Activated naive CD8-positive, alpha-beta T cell (primary cell): ENCODE measurements around the gene NEK2.
A peak's percentile ranks its signal among the peaks of the same experiment; 100 is the strongest.
"Not testable (repeated sequence)": the region's sequence is repeated elsewhere in the genome, so short reads cannot be mapped to it uniquely, and the experiment has no call there.

Source experiments
- H3K27ac Mint-ChIP-seq: one replicate; pipeline ENCODE4 v1.8.0; 2021; ENCODE audit warnings: mixed read lengths
- H3K27me3 Mint-ChIP-seq: one replicate; pipeline ENCODE4 v1.8.0; 2021; ENCODE audit warnings: mixed read lengths
- H3K36me3 Mint-ChIP-seq: one replicate; pipeline ENCODE4 v1.8.0; 2021; ENCODE audit warnings: mixed read lengths
- H3K4me1 Mint-ChIP-seq: one replicate; pipeline ENCODE4 v1.8.0; 2021; ENCODE audit warnings: low read depth, mixed read lengths
- H3K4me3 Mint-ChIP-seq: one replicate; pipeline ENCODE4 v1.8.0; 2021; ENCODE audit warnings: mild to moderate bottlenecking, mixed read lengths
- H3K9me3 Mint-ChIP-seq: one replicate; pipeline ENCODE4 v1.8.0; 2021; ENCODE audit warnings: low read depth, mixed read lengths

Gene NEK2

GRCh38 chr1:211703812-211704537, 28.6 kb upstream of the NEK2 start:
- Mint-ChIP-seq H3K27ac (no peak overlapping the region), H3K27me3 (no peaks in the 10 kb centered on the region), H3K9me3 (no peaks in the 10 kb centered on the region), H3K4me3 (no peak overlapping the region), H3K36me3 (no peaks in the 10 kb centered on the region), H3K4me1 (peaks cover 2% of the 10 kb centered on the region)

GRCh38 chr1:211701733-211702132, 26.3 kb upstream of the NEK2 start:
- H3K27ac Mint-ChIP-seq = no peak overlapping the region
- H3K4me3 Mint-ChIP-seq = no peak overlapping the region
- no peaks in the 10 kb centered on the region for H3K9me3 Mint-ChIP-seq
- no peaks in the 10 kb centered on the region for H3K27me3 Mint-ChIP-seq
- no peaks in the 10 kb centered on the region for H3K36me3 Mint-ChIP-seq
- H3K4me1 Mint-ChIP-seq = peaks cover 10% of the 10 kb centered on the region

GRCh38 chr1:211699059-211699458, 23.6 kb upstream of the NEK2 start:
- Mint-ChIP-seq H3K9me3 (no peaks in the 10 kb centered on the region), H3K4me3 (no peak overlapping the region), H3K36me3 (no peaks in the 10 kb centered on the region), H3K4me1 (peaks cover 24% of the 10 kb centered on the region), H3K27ac (no peak overlapping the region), H3K27me3 (no peaks in the 10 kb centered on the region)

GRCh38 chr1:211698161-211699026, 23.0 kb upstream of the NEK2 start:
- Mint-ChIP-seq H3K27me3 (no peaks in the 10 kb centered on the region), H3K27ac (no peak overlapping the region)

GRCh38 chr1:211697356-211697755, 21.9 kb upstream of the NEK2 start:
- Mint-ChIP-seq H3K4me3 (no peak overlapping the region), H3K4me1 (peaks cover 26% of the 10 kb centered on the region), H3K27me3 (no peaks in the 10 kb centered on the region), H3K36me3 (no peaks in the 10 kb centered on the region), H3K9me3 (no peaks in the 10 kb centered on the region), H3K27ac (no peak overlapping the region)

More at GRCh38 chr1:211698161-211699026, 23.0 kb upstream of the NEK2 start:
- H3K4me3 Mint-ChIP-seq = peak overlapping the region; percentile 72
- peaks cover 26% of the 10 kb centered on the region for H3K4me1 Mint-ChIP-seq
- H3K9me3 Mint-ChIP-seq = no peaks in the 10 kb centered on the region
- no peaks in the 10 kb centered on the region for H3K36me3 Mint-ChIP-seq

GRCh38 chr1:211695135-211695816, 19.9 kb upstream of the NEK2 start:
- Mint-ChIP-seq H3K4me3 (no peak overlapping the region), H3K27ac (no peak overlapping the region), H3K4me1 (peaks cover 26% of the 10 kb centered on the region)

GRCh38 chr1:211693911-211694310, 18.5 kb upstream of the NEK2 start:
- H3K36me3 Mint-ChIP-seq, H3K27ac Mint-ChIP-seq, H3K9me3 Mint-ChIP-seq, H3K27me3 Mint-ChIP-seq, H3K4me3 Mint-ChIP-seq: not testable (repeated sequence)
- H3K4me1 Mint-ChIP-seq = peaks cover 24% of the 10 kb centered on the region

More at GRCh38 chr1:211695135-211695816, 19.9 kb upstream of the NEK2 start:
- H3K36me3 Mint-ChIP-seq = no peaks in the 10 kb centered on the region
- H3K27me3 Mint-ChIP-seq = no peaks in the 10 kb centered on the region
- H3K9me3 Mint-ChIP-seq = no peaks in the 10 kb centered on the region

GRCh38 chr1:211688421-211688820, 13.0 kb upstream of the NEK2 start:
- no peak overlapping the region for H3K4me3 Mint-ChIP-seq
- no peaks in the 10 kb centered on the region for H3K36me3 Mint-ChIP-seq
- no peaks in the 10 kb centered on the region for H3K9me3 Mint-ChIP-seq
- H3K27ac Mint-ChIP-seq = no peak overlapping the region
- H3K27me3 Mint-ChIP-seq = no peaks in the 10 kb centered on the region
- H3K4me1 Mint-ChIP-seq = peaks cover 11% of the 10 kb centered on the region

- Mint-ChIP-seq H3K27ac (no peak overlapping the region), H3K27me3 (no peaks in the 10 kb centered on the region), H3K9me3 (no peaks in the 10 kb centered on the region), H3K4me3 (no peak overlapping the region), H3K4me1 (peaks cover 11% of the 10 kb centered on the region), H3K36me3 (no peaks in the 10 kb centered on the region)
Observed at GRCh38 chr1:211687462-211688215, 12.2 kb upstream of the NEK2 start.

- Mint-ChIP-seq H3K4me1 (peaks cover 15% of the 10 kb centered on the region), H3K9me3 (no peaks in the 10 kb centered on the region), H3K27ac (no peak overlapping the region), H3K4me3 (no peak overlapping the region), H3K27me3 (no peaks in the 10 kb centered on the region), H3K36me3 (no peaks in the 10 kb centered on the region)
Observed at GRCh38 chr1:211685823-211686222, 10.4 kb upstream of the NEK2 start.

- no peak overlapping the region for H3K27ac Mint-ChIP-seq
- H3K4me1 Mint-ChIP-seq = peaks cover 16% of the 10 kb centered on the region
- H3K27me3 Mint-ChIP-seq = no peaks in the 10 kb centered on the region
- H3K4me3 Mint-ChIP-seq = no peak overlapping the region
- no peaks in the 10 kb centered on the region for H3K9me3 Mint-ChIP-seq
- no peaks in the 10 kb centered on the region for H3K36me3 Mint-ChIP-seq
Observed at GRCh38 chr1:211684791-211685190, 9.4 kb upstream of the NEK2 start.

- no peak overlapping the region for H3K4me3 Mint-ChIP-seq
- no peaks in the 10 kb centered on the region for H3K9me3 Mint-ChIP-seq
- no peaks in the 10 kb centered on the region for H3K27me3 Mint-ChIP-seq
Observed at GRCh38 chr1:211684331-211684730, 8.9 kb upstream of the NEK2 start.

GRCh38 chr1:211683396-211684297, 8.2 kb upstream of the NEK2 start:
- no peaks in the 10 kb centered on the region for H3K9me3 Mint-ChIP-seq
- H3K4me3 Mint-ChIP-seq = no peak overlapping the region
- H3K27ac Mint-ChIP-seq = no peak overlapping the region
- no peaks in the 10 kb centered on the region for H3K36me3 Mint-ChIP-seq
- H3K4me1 Mint-ChIP-seq = peaks cover 16% of the 10 kb centered on the region
- no peaks in the 10 kb centered on the region for H3K27me3 Mint-ChIP-seq

More at GRCh38 chr1:211684331-211684730, 8.9 kb upstream of the NEK2 start:
- Mint-ChIP-seq H3K36me3 (no peaks in the 10 kb centered on the region), H3K27ac (no peak overlapping the region), H3K4me1 (peaks cover 16% of the 10 kb centered on the region)

GRCh38 chr1:211682186-211682585, 6.8 kb upstream of the NEK2 start:
- H3K27ac Mint-ChIP-seq, H3K36me3 Mint-ChIP-seq, H3K27me3 Mint-ChIP-seq, H3K4me1 Mint-ChIP-seq, H3K4me3 Mint-ChIP-seq, H3K9me3 Mint-ChIP-seq: not testable (repeated sequence)
